Stimulated activated CD4-positive, alpha-beta T cell treated with anti-CD3 and anti-CD28 coated beads, Interleukin-12 subunit alpha, Interleukin-12 subunit beta, amount 100 ng/mL, for 48 hours (primary cell): ENCODE measurements around the gene CACNA1I.

Experiments used
- DNase-seq, 3 donors: peaks; one replicate each; pipeline ENCODE4 v3.0.0-alpha.2; 2020; ENCODE audit warnings: low read depth in 2 of 3, low spot score in 1 of 3

CACNA1I gene

DNA sequence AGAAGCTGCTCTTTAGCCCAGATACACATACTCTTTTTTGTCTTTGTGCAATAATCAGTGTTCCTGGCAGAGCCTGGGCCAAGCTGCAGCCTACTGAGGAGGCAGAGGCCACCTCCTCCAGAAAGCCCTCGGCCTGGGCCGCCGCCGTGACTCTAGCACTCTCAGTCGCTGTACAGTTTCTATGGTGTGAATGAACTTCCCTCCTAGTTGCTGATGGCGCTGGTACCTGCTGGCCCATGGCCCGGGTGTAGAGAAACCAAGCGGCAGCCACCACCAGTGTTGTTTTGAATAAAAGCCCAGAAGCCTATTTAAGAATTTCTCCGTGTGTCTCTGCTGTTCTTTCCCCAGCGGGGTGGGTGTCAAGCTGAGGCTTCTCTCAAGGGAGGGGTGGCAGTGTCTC lies 118.9 kb downstream of the CACNA1I start:
- DNase-seq = no peak

DNA sequence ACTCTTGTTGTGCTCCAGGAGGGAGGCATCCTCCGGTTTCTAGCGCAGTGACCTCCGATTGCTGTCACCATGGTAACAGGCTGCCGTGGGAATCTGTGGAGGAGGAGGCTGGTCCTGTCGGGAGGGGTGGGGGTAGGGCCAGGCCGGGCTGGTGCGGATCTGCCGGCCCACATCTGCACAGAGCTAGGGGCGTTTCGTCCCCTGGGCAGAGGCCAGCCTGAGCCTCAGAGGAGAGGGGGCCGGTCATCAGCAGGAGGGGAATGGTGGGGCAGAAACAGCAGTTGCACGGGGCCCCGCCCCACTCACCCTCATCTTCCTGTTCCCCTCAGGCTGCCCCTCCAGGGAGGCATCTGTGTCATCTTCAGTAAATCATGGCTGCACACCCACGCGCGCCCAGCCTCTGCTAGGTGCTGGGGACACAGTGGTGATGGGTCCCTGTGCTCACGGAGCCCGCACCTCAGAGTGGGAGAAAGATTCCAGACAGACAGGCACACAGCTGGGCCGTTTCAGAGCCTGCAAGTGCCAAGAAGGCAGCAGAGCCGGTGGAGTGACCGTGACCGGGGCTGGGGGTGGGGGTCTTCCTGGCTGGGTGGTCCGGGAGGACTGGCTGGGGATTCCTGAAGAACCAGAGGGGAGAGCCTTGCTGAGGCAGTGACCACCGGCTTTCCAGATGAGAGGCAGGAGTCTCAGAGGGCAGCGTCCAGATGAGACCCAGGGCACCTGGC lies 120.5 kb downstream of the CACNA1I start:
- peak in 1 of 3 donors; percentile 5 for DNase-seq

GRCh38 chr22:39693943-39694500 lies 123.5 kb downstream of the CACNA1I start:
- no peak for DNase-seq

- no peak for DNase-seq
These were observed 127.4 kb downstream of the CACNA1I start for GRCh38 chr22:39697790-39698430.

- DNase-seq = no peak
These were observed 129.2 kb downstream of the CACNA1I start for GRCh38 chr22:39699631-39700360.

DNA sequence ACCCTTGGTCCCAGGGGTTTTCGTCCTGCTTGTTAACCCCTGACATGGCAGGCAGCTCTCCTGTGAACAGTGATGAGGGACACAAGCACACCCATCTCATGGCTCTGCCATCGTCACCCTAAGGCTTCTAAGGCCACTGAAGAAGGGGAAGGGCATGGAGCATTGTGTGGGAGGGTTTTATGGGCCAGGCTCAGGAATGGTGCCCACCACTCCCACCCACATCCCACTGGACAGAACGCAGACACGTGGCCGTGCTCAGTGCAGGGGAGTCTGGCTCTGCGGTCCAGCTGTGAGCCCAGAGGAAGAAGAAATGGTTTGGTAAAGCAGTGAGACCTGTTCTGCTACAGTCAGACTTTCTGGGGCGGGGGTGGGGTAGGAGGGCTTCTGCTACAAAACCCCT lies 130.0 kb downstream of the CACNA1I start:
- no peak for DNase-seq

GRCh38 chr22:39703091-39703490 lies 132.5 kb downstream of the CACNA1I start:
- DNase-seq = no peak

DNA sequence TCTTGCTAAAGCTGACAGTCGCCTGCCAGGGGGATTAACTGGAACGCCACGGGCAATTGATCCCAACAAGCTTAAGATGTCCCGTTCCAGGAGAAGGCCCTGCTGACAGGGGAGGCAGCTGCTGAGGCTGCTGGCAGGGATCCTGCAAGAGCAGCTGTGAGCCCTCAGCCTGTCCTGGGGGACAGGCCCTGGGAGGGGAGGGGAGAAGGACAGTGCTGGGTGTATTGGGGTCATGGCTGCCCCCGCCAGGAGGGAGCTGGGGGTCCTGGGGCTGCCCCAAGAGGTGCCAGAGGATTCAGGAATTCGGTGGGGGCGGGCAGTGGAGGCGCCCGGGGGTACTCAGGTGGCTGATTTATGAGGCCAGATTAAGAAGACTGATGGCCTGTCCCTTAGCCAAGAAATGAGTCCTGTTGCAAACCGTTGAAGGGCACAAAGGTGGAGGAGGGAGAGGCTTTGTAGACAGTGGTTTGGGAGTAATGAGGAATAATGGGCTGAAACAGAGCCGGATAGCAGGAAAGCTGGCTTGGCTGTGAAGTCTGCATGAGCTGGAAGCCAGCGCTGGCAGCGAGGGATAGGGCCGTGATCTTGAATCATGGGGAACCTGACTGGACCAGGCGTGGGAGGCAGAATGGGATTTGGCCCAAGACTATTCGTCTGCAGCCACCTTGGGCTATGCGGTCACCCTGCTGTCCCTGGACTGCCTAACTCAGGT lies 133.5 kb downstream of the CACNA1I start:
- no peak for DNase-seq

GRCh38 chr22:39705386-39705785 lies 134.8 kb downstream of the CACNA1I start:
- DNase-seq = no peak

- DNase-seq = no peak
These were observed 136.0 kb downstream of the CACNA1I start for GRCh38 chr22:39706376-39707140.

GRCh38 chr22:39707351-39707750 lies 136.8 kb downstream of the CACNA1I start:
- no peak for DNase-seq

GRCh38 chr22:39707816-39708215 lies 137.3 kb downstream of the CACNA1I start:
- no peak for DNase-seq

- DNase-seq = no peak
These were observed 140.0 kb downstream of the CACNA1I start for GRCh38 chr22:39710380-39711150.

- no peak for DNase-seq
These were observed 141.5 kb downstream of the CACNA1I start for GRCh38 chr22:39712081-39712480.

GRCh38 chr22:39712751-39713525 lies 142.4 kb downstream of the CACNA1I start:
- no peak for DNase-seq

DNA sequence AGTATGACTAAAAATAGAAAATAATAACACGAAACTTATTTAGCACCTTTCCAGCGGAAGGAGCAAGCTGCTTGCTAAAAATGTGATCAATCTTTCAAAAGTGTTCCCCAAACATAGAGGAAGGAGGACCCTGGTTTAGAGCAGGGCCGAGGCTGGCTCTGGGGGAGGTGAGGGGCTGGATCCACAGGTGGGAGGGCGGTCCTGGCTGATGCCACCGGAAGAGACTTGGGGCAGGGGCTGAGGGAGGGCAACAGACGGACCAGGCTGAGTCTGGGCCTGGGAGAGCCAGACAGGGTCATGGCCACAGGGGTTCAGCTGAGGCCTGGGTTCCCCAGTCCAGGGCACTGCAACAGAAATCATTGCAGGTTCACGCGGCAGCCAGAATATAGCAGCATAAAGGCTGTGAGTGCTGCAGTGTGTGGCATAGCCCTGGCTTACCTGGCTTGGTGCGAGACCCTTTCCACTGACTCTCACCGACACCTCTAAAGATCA lies 143.3 kb downstream of the CACNA1I start:
- no peak for DNase-seq

DNA sequence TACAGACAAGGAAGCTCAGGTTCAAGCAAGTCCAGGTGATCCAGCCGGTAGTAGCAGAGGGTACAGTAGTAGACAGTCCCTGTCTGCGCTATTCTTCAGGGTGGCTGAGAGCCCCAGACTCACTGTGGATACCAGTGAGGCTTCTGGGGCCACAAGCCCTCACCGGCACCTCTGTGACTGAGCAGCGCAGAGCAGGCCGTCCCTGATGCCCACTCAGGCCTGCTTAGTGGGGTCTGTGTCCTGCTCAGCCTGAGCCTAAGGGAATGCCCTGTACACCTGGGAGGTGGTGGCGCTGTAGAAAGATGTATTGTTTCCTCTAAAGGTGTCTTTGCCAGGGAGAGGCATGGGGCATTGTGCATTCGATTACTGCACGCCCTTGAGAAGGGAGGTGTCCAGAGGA lies 143.8 kb downstream of the CACNA1I start:
- DNase-seq = no peak

DNA sequence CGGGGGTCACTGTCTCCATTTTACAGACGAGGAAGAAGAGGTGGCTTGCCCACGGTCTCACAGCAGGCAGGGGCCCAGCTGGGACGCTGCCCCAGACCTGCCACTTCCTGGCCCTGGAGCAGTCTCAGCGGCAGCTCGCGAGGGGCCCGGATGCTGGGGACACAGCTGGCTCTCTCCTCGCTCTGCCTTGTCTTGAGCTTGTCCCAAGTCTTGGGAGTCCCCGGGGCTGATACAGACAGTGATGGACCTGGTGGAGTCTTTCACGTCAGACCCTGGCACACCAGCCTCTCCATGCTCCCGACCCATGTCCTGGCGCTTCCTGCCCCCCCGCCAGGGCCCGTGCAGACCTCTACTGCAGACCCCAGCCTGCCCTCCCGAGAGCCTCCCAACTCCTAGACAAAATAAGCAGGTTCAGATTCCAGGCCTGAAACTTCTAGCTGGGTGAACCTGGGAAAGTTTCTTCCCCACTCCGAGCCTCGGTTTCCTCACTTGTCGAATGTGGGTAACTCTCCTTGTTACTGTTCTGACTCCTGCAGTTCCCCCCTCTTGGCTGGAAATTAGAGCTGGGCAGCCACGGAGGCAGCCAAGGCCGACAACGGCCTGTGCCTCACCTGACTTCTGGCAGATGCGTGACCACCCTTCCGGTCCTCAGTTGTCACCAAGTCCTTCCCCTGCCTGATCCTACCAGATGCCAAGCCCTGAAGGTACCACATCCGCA lies 145.4 kb downstream of the CACNA1I start:
- DNase-seq = no peak
